ENCODE data around the gene ACO2. TPM values are rescaled to one million over a fixed set of nuclear protein-coding genes. Genes with fewer than 3 reads are reported as not detected.

ACO2 gene
- total and polyA plus RNA-seq, 2 of the 8 experiments (the other 6 are each of a cell fraction or from before 2014, with no cell fraction given): 52.8 to 75.4 TPM

DNA sequence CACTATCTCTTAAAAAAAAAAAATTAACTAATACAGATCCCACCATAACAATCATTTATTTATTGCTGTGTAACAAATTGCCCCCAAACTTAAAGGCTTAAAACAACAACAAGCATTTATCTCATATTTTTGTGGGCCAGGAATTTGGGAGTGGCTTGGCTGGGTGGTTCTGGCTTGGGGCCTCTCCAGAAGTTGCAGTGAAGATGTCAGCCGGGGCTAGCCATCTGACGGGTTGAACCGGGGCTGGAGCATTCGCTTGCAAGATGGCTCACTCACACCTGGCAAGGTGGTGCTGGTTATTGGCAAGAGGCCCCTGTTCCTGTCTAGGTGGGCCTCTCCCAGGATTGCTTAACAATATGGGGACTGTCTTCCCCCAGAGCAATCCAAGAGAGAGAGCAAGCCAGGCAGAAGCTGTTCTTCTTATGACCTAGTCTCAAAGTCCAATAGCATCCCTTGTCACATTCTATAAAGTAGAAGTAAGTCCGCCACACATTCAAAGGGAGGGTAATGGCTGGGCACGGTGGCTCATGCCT, 29.5 kb downstream of the ACO2 start:
- Histone ChIP-seq H3K4ac (replicated peaks; ENCODE audit: insufficient read length, low read depth, low read length) (no peak overlapping the region), H2AK5ac (ENCODE audit: low read depth, low read length) (no peak overlapping the region), H4K20me1 (replicated peaks in 1 of 2; ENCODE audit: control insufficient read depth in 1 of 2, insufficient read depth in 2 of 2, low read length in 2 of 2) (peaks cover 2 to 14% of the 10 kb centered on the region in 2 experiments), H3K79me1 (ENCODE audit: low read depth, low read length) (peaks cover 6% of the 10 kb centered on the region), H2BK15ac (ENCODE audit: low read length) (no peak overlapping the region), H3K79me2 (ENCODE audit: control insufficient read depth in 1 of 2, insufficient read depth in 2 of 2, low read length in 2 of 2) (peaks cover 0 to 18% of the 10 kb centered on the region in 2 experiments; a peak in 3 of 4 replicates), H2BK12ac (ENCODE audit: low read depth, low read length) (no peak overlapping the region), H3K4me1 (replicated peaks in 1 of 4; ENCODE audit: control insufficient read depth in 3 of 4, insufficient read depth in 4 of 4, low read length in 3 of 4) (no peaks in the 10 kb centered on the region), H3K27ac (ENCODE audit: low read depth, low read length) (no peak overlapping the region), H3K56ac (replicated peaks; ENCODE audit: insufficient read length, low read depth, low read length) (no peak overlapping the region), H3K4me2 (ENCODE audit: insufficient read depth in 1 of 2, low read depth in 2 of 2, low read length in 2 of 2) (no peak overlapping the region), H2BK5ac (ENCODE audit: low read depth, low read length) (no peak overlapping the region), H3K18ac (ENCODE audit: extremely low read depth, low read length) (no peak overlapping the region), H4K91ac (replicated peaks; ENCODE audit: insufficient read length, low read length) (no peak overlapping the region), H3K27me3 (replicated peaks in 1 of 4; ENCODE audit: control insufficient read depth in 3 of 4, extremely low read depth in 1 of 4, insufficient read depth in 3 of 4, low read length in 3 of 4) (no peaks in the 10 kb centered on the region), H3K36me3 (ENCODE audit: control insufficient read depth in 2 of 4, insufficient read depth in 4 of 4, low read length in 3 of 4) (peaks cover 0 to 11% (median 3%) of the 10 kb centered on the region in 4 experiments; a peak in 4 of 8 replicates), H4K8ac (ENCODE audit: extremely low read depth, insufficient read depth, low read length) (no peak overlapping the region), H3K9me3 (ENCODE audit: insufficient read depth in 2 of 2, low read depth in 1 of 2, low read length in 1 of 2) (no peaks in the 10 kb centered on the region), H2BK120ac (replicated peaks; ENCODE audit: low read depth, low read length) (no peak overlapping the region), H3K4me3 (ENCODE audit: extremely low read depth in 1 of 4, insufficient read depth in 2 of 4, low read depth in 3 of 4, low read length in 4 of 4) (no peak overlapping the region), H4K5ac (ENCODE audit: insufficient read length, low read depth, low read length) (no peak overlapping the region), H3K14ac (ENCODE audit: insufficient read length) (no peak overlapping the region), H2AFZ (ENCODE audit: low read length) (no peak overlapping the region), H3K23me2 (ENCODE audit: low read depth, low read length) (no peaks in the 10 kb centered on the region), H3K9ac (replicated peaks in 1 of 4; ENCODE audit: extremely low read depth in 1 of 4, low read depth in 3 of 4, low read length in 3 of 4) (no peak overlapping the region), H2BK20ac (ENCODE audit: low read length) (no peak overlapping the region), H3K23ac (ENCODE audit: insufficient read length) (no peak overlapping the region)
- CTCF ChIA-PET (ENCODE audit: partially characterized antibody): interaction anchor here (0.8 to 17.6 kb wide), 6 partner anchors 10 to 117 kb away, joined by 3 to 218 read pairs (median 5); partner anchors contain the start of gene TEF
- WGBS, 2 experiments (ENCODE audit: extremely low coverage in 1 of 2, insufficient coverage in 1 of 2, insufficient read length in 1 of 2, insufficient replicate concordance in 2 of 2, low coverage in 1 of 2, low lambda C conversion rate in 2 of 2, missing lambda C conversion rate in 1 of 2): 90% methylated on average over 6 of the region's 6 CpGs; no CpG with 5 or more reads in 1 of the 2 experiments
- TF ChIP-seq RBBP5 (IDR thresholded peaks at IDR 0.05; ENCODE audit: borderline replicate concordance, low read depth, low read length) (no peak), CTBP2 (IDR thresholded peaks at IDR 0.05; ENCODE audit: borderline replicate concordance, insufficient read depth, insufficient read length, low read length) (no peak), RFX5 (IDR thresholded peaks at IDR 0.05; ENCODE audit: borderline replicate concordance, low read depth, low read length) (no peak), CEBPB (IDR thresholded peaks at IDR 0.05; ENCODE audit: low read depth, low read length) (no peak), SAP30 (IDR thresholded peaks at IDR 0.05; ENCODE audit: insufficient read depth, insufficient replicate concordance, low read length) (no peak)
- POLR2A ChIA-PET (ENCODE audit: partially characterized antibody): interaction anchor here (0.8 to 4.6 kb wide), 8 partner anchors 12 to 52 kb away, joined by 3 to 26 read pairs (median 4); partner anchors contain the start of genes ACO2, PHF5A and TOB2
- no peak for FAIRE-seq
- no peak for DNase-seq (ENCODE audit: low read depth in 1 of 2, low spot score in 2 of 2)

Measured in H1 (cell line).